ENCODE data around the gene MTCH1.
A peak's percentile ranks its signal among the peaks of the same experiment; 100 is the strongest.

MTCH1 gene

DNA sequence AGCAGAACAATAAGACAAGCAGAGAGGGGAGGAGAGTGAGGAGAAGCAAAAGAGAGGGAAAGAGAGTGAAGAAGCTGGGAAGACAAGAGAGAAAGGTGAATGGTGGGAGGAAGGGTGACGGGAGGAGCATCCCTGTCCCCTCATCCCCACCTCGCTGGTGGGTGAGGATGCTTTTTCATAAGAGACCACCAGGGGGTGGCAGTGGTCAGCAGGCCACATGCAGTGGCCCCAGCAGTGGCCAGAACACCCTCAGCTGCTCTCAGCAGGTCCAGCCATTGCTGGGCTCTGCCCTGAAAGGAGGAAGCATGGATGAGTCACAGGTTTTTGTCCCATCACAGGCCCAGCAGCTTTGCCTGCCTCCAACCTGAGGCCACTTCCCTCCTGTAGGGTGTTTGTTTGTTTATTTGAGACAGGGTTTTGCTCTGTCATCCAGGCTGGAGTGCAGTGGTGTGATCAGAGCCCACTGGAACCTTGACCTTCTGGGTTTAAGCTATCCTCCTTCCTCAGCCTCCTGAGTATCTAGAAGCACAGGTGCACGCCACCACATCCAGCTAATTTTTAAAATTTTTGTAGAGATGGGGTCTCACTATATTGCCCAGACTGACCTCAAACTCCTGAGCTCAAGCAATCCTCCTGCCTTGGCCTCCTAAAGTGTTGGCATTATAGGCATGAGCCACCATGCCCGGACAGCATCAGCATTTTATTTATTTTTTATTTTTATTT is 43.4 kb upstream of the MTCH1 start:
- DNase-seq (ENCODE audit: low read depth in 2 of 2) = peak; percentile 89 to 93
- H3K4me3 ChIP-seq (replicated peaks in 1 of 2; ENCODE audit: low read depth in 2 of 2, low read length in 2 of 2) = no peak overlapping the region
- TF ChIP-seq, protein P1, sequence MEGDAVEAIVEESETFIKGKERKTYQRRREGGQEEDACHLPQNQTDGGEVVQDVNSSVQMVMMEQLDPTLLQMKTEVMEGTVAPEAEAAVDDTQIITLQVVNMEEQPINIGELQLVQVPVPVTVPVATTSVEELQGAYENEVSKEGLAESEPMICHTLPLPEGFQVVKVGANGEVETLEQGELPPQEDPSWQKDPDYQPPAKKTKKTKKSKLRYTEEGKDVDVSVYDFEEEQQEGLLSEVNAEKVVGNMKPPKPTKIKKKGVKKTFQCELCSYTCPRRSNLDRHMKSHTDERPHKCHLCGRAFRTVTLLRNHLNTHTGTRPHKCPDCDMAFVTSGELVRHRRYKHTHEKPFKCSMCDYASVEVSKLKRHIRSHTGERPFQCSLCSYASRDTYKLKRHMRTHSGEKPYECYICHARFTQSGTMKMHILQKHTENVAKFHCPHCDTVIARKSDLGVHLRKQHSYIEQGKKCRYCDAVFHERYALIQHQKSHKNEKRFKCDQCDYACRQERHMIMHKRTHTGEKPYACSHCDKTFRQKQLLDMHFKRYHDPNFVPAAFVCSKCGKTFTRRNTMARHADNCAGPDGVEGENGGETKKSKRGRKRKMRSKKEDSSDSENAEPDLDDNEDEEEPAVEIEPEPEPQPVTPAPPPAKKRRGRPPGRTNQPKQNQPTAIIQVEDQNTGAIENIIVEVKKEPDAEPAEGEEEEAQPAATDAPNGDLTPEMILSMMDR (IDR thresholded peaks at IDR 0.05; ENCODE audit: low read depth, low read length) = peak; percentile 82

DNA sequence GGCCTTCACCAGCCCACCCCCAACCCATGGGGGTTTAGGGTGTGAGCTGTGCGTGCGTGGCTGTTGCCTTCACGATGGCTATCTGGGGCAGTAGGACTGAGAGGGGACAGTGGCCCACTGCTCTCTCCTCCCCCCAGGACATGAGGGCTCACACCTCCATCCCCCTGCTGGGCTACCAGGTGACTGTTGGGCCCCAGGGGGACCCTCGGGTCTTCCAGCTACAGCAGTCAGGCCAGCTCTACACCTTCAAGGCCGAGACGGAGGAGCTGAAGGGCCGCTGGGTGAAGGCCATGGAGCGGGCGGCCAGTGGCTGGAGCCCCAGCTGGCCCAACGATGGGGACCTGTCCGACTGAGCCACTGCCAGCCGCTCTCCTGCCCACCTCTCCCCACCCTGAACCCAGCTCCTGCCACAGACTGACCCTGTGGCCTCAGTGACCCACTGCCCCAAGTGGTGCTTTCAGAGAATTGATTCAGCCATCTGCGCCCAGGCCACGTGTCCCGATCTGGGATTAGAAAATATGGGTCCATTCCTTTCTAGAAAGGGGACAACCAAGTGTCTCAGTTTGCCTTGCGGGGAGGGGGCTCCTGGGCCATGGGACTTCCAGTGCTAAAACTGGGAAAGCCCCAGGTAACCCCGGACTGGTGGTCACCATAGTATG is 41.9 kb upstream of the MTCH1 start:
- DNase-seq (ENCODE audit: low read depth in 2 of 2) = no peak
- TF ChIP-seq, protein P1 (IDR thresholded peaks at IDR 0.05; ENCODE audit: low read depth, low read length) = no peak
- no peak overlapping the region for H3K4me3 ChIP-seq (replicated peaks in 1 of 2; ENCODE audit: low read depth in 2 of 2, low read length in 2 of 2)

DNA sequence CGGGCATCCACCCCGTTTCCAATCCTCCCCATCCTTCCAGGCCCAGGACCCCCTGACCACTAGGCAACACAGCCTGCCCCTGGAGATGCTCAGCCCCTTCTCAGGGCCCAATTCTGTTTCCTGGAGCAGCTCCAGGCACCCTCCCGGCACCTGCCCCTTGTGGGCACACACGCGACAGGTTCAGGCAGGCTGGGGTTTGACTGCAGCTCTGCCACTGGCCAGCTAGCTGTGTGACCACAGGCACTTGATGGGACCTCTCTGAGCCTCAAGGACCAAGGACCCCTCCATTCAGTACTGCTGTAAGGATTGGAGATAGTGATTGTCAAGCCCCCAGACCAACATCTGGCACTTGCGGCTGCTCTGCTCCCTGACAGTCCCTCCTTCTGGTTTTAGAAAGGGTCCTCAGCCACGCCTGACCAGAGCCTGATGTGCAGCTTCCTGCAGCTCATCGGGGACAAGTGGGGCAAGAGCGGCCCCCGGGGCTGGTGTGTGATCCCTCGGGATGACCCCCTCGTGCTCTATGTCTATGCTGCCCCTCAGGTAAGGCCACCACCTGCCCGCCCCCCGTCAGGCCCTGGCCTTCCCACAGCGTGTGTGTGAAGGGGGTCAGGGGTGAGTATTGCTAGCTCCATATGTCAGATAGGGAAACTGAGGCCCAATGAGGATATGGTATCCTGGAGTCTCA is 41.2 kb upstream of the MTCH1 start:
- DNase-seq (ENCODE audit: low read depth in 2 of 2) = no peak
- no peak overlapping the region for H3K4me3 ChIP-seq (replicated peaks in 1 of 2; ENCODE audit: low read depth in 2 of 2, low read length in 2 of 2)
- TF ChIP-seq, protein P1 (IDR thresholded peaks at IDR 0.05; ENCODE audit: low read depth, low read length) = no peak

DNA sequence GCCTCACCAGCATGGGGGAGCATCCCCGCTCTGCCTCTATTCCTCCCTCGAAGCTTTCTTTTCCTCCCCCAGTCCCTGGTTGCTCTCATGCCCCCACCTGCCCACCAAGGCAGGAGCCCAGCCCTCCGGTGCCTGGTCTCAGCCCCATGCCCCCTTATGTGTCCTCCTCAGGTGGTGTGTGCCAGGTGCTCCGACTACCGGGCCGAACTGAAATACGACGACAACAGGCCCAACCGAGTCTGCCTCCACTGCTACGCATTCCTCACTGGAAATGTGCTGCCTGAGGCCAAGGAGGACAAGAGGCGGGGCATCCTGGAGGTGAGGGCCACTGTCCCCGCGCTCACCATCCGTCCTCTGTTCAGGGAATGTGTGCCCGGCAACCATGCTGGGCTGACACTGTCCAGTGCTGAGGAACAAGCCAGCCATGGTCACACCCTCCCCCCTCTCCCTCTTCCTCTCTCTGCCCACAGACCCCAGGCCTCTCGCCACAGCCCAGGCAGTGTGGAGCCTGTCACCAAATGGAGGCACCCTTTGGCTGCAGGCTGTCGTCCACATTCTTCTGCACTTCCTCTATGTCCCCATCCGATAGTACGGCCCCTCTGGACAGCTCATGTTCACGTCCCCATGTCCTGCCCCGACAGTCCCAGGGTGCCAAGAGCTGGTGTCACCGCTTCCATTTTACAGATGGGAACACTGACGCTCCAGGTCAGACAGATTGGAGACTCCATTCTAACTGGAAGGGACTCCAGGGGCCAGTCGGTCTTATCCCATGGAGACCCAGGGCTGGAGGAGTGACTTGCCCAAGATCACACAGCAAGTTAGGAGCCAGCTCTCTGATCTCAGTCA is 39.8 kb upstream of the MTCH1 start:
- TF ChIP-seq, protein P1 (IDR thresholded peaks at IDR 0.05; ENCODE audit: low read depth, low read length) = no peak
- H3K4me3 ChIP-seq (replicated peaks in 1 of 2; ENCODE audit: low read depth in 2 of 2, low read length in 2 of 2) = no peak overlapping the region
- no peak for DNase-seq (ENCODE audit: low read depth in 2 of 2)

DNA sequence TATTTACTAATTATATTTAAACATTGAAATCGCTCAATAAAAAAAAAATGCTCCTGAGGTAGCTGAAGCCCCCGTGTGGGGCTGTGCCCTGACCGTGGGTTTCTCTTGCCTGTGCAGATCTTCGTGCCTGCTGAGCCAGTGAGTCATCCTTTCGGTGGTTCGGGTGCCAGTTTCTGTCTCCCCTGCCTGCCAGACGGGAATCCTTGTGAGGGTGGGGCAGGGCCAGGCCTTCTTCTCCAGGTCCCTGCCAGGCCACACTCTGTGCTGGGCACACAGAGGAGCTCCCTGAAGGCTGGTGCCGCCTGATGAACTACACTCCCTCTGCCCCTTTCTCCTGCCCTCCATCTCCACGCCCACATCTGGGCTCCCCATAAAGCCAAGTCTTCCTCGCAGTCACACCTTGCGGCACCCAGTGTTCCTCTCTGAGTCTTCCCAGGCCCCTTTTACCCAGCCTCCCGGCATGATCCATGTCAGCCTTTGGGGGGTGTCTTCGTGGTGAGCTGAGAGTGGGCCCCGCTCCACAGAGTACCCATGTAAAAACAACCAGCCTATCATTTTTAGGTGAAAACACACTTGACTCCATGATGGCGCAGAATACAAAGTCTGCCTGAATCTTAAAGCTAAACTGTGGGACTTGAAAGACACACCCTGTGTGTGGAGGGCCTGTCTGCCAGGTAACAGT is 38.8 kb upstream of the MTCH1 start:
- TF ChIP-seq, protein P1 (IDR thresholded peaks at IDR 0.05; ENCODE audit: low read depth, low read length) = no peak
- DNase-seq (ENCODE audit: low read depth in 2 of 2) = peak in 1 of 2 donors; percentile 38
- no peak overlapping the region for H3K4me3 ChIP-seq (replicated peaks in 1 of 2; ENCODE audit: low read depth in 2 of 2, low read length in 2 of 2)
